KMS-11 (cell line): ENCODE results near the gene POLA2.

Experiments
- H2AFZ ChIP-seq: fragments of 200-600 bp; sonication (generic); 2 replicates; pipeline ENCODE4 v1.6.1; 2016; ENCODE audit warnings: antibody characterized with exemption, mixed run types, low read depth
- H3K27ac ChIP-seq: fragments of 200-600 bp; sonication (generic); 2 replicates; pipeline ENCODE4 v1.6.1; 2016; ENCODE audit warnings: mild to moderate bottlenecking, mixed run types
- H3K27me3 ChIP-seq: fragments of 200-600 bp; sonication (generic); 2 replicates; pipeline ENCODE4 v1.6.1; 2017; ENCODE audit warnings: mild to moderate bottlenecking, low read depth, mixed run types, moderate library complexity; ENCODE audit not compliant: insufficient read depth
- H3K36me3 ChIP-seq: fragments of 200-600 bp; sonication (generic); 2 replicates; pipeline ENCODE4 v1.6.1; 2017; ENCODE audit warnings: mild to moderate bottlenecking, mixed run types; ENCODE audit not compliant: insufficient read depth
- H3K4me1 ChIP-seq: fragments of 200-600 bp; sonication (generic); 2 replicates; pipeline ENCODE4 v1.6.1; 2016; ENCODE audit warnings: mild to moderate bottlenecking, low read depth, mixed run types; ENCODE audit not compliant: poor library complexity, severe bottlenecking
- H3K4me2 ChIP-seq: fragments of 200-600 bp; sonication (generic); 2 replicates; pipeline ENCODE4 v1.7.0; 2016; ENCODE audit warnings: mild to moderate bottlenecking, mixed run types
- H3K4me3 ChIP-seq: fragments of 200-600 bp; sonication (generic); IDR thresholded peaks from 2 replicates; pipeline ENCODE4 v1.6.1; 2017; ENCODE audit warnings: low read depth, low read length, mixed read lengths; ENCODE audit not compliant: insufficient read depth
- H3K79me2 ChIP-seq: fragments of 200-600 bp; sonication (generic); 2 replicates; pipeline ENCODE4 v1.6.1; 2016; ENCODE audit warnings: low read depth, mixed run types; ENCODE audit not compliant: insufficient read depth
- H3K9ac ChIP-seq: fragments of 200-600 bp; sonication (generic); 2 replicates; pipeline ENCODE4 v1.6.1; 2016; ENCODE audit warnings: mild to moderate bottlenecking, mixed run types
- H4K20me1 ChIP-seq: fragments of 200-600 bp; sonication (generic); 2 replicates; pipeline ENCODE4 v1.6.1; 2016; ENCODE audit warnings: mild to moderate bottlenecking, mixed run types; ENCODE audit not compliant: insufficient read depth
- CTCF ChIP-seq: fragments of 200-600 bp; sonication (generic); conservative IDR thresholded peaks from 2 replicates; pipeline ENCODE4 v1.6.1; 2017; ENCODE audit warnings: low read depth, mild to moderate bottlenecking, antibody characterized with exemption, low read length, moderate library complexity, mixed read lengths

Gene POLA2

GRCh38 chr11:65314501-65315203 lies 52.9 kb downstream of the POLA2 start, which contains the start of gene CDC42EP2:
TSS of gene CDC42EP2 (plus strand) at chr11:65314866. CDS start at chr11:65320899, 6,033 bp downstream.
- TF ChIP-seq CTCF: no peak
- peak within 1 kb of the TSS; percentile 36 for H3K27ac ChIP-seq
- peaks cover 19% of the 10 kb centered on the region for H3K4me1 ChIP-seq
- no peaks in the 10 kb centered on the region for H3K79me2 ChIP-seq
- H3K36me3 ChIP-seq: no peaks in the 10 kb centered on the region
- H4K20me1 ChIP-seq: no peaks in the 10 kb centered on the region
- H3K9ac ChIP-seq: peak within 1 kb of the TSS; percentile 77
- peak within 1 kb of the TSS; percentile 95 for H3K4me2 ChIP-seq
- H2AFZ ChIP-seq: peak within 1 kb of the TSS; percentile 79
- peaks cover 4% of the 10 kb centered on the region; the same call in 1 of the 2 replicates for H3K27me3 ChIP-seq
- H3K4me3 ChIP-seq: no peak within 1 kb of the TSS

GRCh38 chr11:65315204-65315865 lies 53.6 kb downstream of the POLA2 start:
- Histone ChIP-seq H3K9ac (peak overlapping the region; percentile 77), H3K79me2 (no peaks in the 10 kb centered on the region), H4K20me1 (no peaks in the 10 kb centered on the region), H3K27ac (peak overlapping the region; percentile 36), H3K4me2 (peak overlapping the region; percentile 95), H3K36me3 (no peaks in the 10 kb centered on the region), H2AFZ (peak overlapping the region; percentile 79), H3K27me3 (peaks cover 4% of the 10 kb centered on the region; the same call in 1 of the 2 replicates), H3K4me3 (no peak overlapping the region), H3K4me1 (peaks cover 13% of the 10 kb centered on the region)
- TF ChIP-seq CTCF: peak; percentile 93

GRCh38 chr11:65315866-65316226 lies 54.1 kb downstream of the POLA2 start:
- peak; percentile 67 for TF ChIP-seq CTCF
- Histone ChIP-seq H3K4me2 (peak overlapping the region; percentile 95), H3K27me3 (peaks cover 4% of the 10 kb centered on the region; the same call in 1 of the 2 replicates), H3K79me2 (no peaks in the 10 kb centered on the region), H2AFZ (peak overlapping the region; percentile 79), H3K4me1 (peaks cover 13% of the 10 kb centered on the region), H4K20me1 (no peaks in the 10 kb centered on the region), H3K36me3 (no peaks in the 10 kb centered on the region), H3K4me3 (no peak overlapping the region), H3K9ac (peak overlapping the region; percentile 77; the same call in 1 of the 2 replicates), H3K27ac (no peak overlapping the region)

GRCh38 chr11:65316227-65317024 lies 54.7 kb downstream of the POLA2 start:
- Histone ChIP-seq H3K4me2 (peak overlapping the region; percentile 95; the same call in 1 of the 2 replicates), H3K79me2 (no peaks in the 10 kb centered on the region), H3K9ac (no peak overlapping the region), H3K4me1 (peaks cover 13% of the 10 kb centered on the region), H3K36me3 (no peaks in the 10 kb centered on the region), H3K4me3 (no peak overlapping the region), H2AFZ (no peak overlapping the region), H3K27me3 (peaks cover 4% of the 10 kb centered on the region; the same call in 1 of the 2 replicates), H3K27ac (no peak overlapping the region), H4K20me1 (no peaks in the 10 kb centered on the region)
- no peak for TF ChIP-seq CTCF
